Purkinje cell (primary cell): ENCODE measurements around the gene TMEM174. TPM values are rescaled to one million over a fixed set of nuclear protein-coding genes. Genes with fewer than 3 reads are reported as not detected.

Experiments used
- polyA plus RNA-seq: library from polyadenylated mRNA; unstranded; fragments of >200 nt; fragmentation: Nextera tagmentation; gene quantifications from 2 replicates; pipeline ENCODE4 v1.2.1, GENCODE V29; 2014

Gene TMEM174, protein sequence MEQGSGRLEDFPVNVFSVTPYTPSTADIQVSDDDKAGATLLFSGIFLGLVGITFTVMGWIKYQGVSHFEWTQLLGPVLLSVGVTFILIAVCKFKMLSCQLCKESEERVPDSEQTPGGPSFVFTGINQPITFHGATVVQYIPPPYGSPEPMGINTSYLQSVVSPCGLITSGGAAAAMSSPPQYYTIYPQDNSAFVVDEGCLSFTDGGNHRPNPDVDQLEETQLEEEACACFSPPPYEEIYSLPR
- polyA plus RNA-seq, result not detected in 2 replicates

DNA sequence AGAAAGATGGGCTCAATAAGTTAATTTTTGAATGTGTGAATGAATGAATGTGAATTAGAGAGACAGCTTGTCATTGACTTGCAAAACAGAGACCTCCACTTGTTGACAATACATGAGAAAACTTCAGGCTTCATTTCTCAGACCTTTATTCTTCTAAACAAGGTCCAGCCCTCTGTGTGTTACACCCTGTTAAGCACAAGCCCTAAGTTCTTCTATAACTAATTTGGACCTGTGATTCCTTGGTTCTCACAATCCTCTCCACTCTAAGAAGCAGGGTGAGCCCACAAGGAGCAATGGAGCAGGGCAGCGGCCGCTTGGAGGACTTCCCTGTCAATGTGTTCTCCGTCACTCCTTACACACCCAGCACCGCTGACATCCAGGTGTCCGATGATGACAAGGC, at the start of gene TMEM174:
Gene TMEM174, plus strand, starts transcription at position 243 of the 400 bp plus-strand sequence. Its CDS starts 51 bp downstream, at position 294.

Other genes starting within 250 kb of the TMEM174 start
- 3.7 and 6.9 TPM in 2 replicates for gene FCHO2, start 217.2 kb upstream of the TMEM174 start, polyA plus RNA-seq
- gene TMEM171, start 52.6 kb upstream of the TMEM174 start, polyA plus RNA-seq, result 3.5 TPM in 1 of 2 replicates, not detected in the other